ENCODE measurements around the gene FN1. TPM values are rescaled to one million over a fixed set of nuclear protein-coding genes. Genes with fewer than 3 reads are reported as not detected.

FN1 gene
- total RNA-seq, 4 donors from 2014 or later, result 89.1 to 312 (median 156) TPM

DNA sequence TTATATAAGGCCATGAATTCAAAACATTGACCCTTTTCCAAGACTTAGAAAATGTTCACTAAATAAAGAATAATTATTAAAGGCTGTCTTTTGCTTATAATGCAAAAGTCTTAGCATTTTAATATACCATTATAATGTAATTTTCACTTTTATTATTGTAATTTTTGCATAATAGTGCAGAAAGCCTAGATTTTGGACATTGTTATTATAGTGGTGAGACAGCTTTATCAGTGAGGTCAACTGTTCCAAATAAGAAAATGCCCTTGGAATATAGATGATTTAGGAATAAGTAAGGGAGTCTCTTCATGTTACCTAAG is 67.4 kb downstream of the FN1 start:
- H3K4me1 ChIP-seq, result no peaks in the 10 kb centered on the region
- no peak for DNase-seq
- no peaks in the 10 kb centered on the region for H3K27me3 ChIP-seq
- no peak overlapping the region for H3K27ac ChIP-seq
- intact Hi-C loops (cut with DNase I), result no loop called here
- TF ChIP-seq POLR2A (IDR thresholded peaks at IDR 0.05) (no peak), CTCF (IDR thresholded peaks at IDR 0.05) (no peak)
- no peaks in the 10 kb centered on the region for H3K9me3 ChIP-seq
- H3K36me3 ChIP-seq, result peaks cover 0 to 15% of the 10 kb centered on the region in 2 donors
- H3K4me3 ChIP-seq (replicated peaks in 1 of 3), result no peak overlapping the region

- Histone ChIP-seq H3K9me3 (no peaks in the 10 kb centered on the region), H3K4me3 (replicated peaks in 1 of 3) (no peak overlapping the region), H3K27ac (no peak overlapping the region), H3K27me3 (no peaks in the 10 kb centered on the region), H3K36me3 (peaks cover 0 to 15% of the 10 kb centered on the region in 2 donors), H3K4me1 (no peaks in the 10 kb centered on the region)
- no peak for DNase-seq
- intact Hi-C loops (cut with DNase I), result no loop called here
- no peak for TF ChIP-seq POLR2A (IDR thresholded peaks at IDR 0.05)
- TF ChIP-seq CTCF (IDR thresholded peaks at IDR 0.05), result no peak
- 87 to 94% methylated on average over 11 of the region's 11 CpGs for WGBS, 2 donors
Observed at GRCh38 chr2:215367662-215368492, 68.0 kb downstream of the FN1 start.

DNA sequence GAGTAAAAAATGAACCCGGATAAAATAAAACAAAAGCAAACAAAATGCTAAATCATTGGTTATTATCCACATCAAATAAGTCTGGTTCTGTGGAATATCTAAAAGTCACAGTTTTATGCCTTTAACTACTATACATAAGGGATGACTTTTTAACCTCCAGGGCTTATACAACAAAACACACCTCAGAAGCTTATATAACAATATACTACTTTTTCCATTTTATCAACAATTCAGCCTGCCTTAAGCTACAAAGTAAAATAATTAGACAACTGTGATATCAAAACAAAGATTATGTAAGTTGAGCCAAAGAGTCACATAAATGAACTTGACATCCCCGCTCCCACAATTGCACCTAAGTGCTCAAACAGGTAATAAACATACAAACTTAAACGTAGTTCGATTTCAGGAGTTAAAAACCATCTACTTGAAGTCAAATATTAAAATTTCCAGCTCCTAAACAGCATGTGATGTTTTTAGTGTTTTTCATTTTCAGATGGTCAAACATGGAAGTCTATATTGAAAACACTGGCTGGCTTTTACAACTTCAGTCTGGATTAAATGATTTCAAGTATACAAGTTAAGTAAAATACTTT is 69.3 kb downstream of the FN1 start:
- Histone ChIP-seq H3K36me3 (peaks cover 7 to 15% of the 10 kb centered on the region in 2 donors), H3K27me3 (no peaks in the 10 kb centered on the region), H3K4me3 (replicated peaks in 1 of 3) (no peak overlapping the region), H3K9me3 (no peaks in the 10 kb centered on the region), H3K27ac (no peak overlapping the region), H3K4me1 (no peaks in the 10 kb centered on the region)
- no peak for DNase-seq
- intact Hi-C loops (cut with DNase I), result no loop called here
- 92 to 96% methylated on average over 4 of the region's 4 CpGs for whole genome bisulfite sequencing, 2 donors
- TF ChIP-seq POLR2A (IDR thresholded peaks at IDR 0.05), result no peak

- no peak for DNase-seq
- intact Hi-C loops (cut with DNase I), result no loop called here
- Histone ChIP-seq H3K36me3 (peaks cover 7 to 15% of the 10 kb centered on the region in 2 donors), H3K4me3 (replicated peaks in 1 of 3) (no peak overlapping the region), H3K4me1 (no peaks in the 10 kb centered on the region), H3K27me3 (no peaks in the 10 kb centered on the region), H3K27ac (no peak overlapping the region), H3K9me3 (no peaks in the 10 kb centered on the region)
- 94% methylated on average over 4 of the region's 4 CpGs for WGBS, 2 donors
- no peak for TF ChIP-seq POLR2A (IDR thresholded peaks at IDR 0.05)
Observed at GRCh38 chr2:215365184-215365658, 70.6 kb downstream of the FN1 start.

- DNase-seq, result no peak
- H3K27me3 ChIP-seq, result no peaks in the 10 kb centered on the region
- H3K9me3 ChIP-seq, result no peaks in the 10 kb centered on the region
- H3K27ac ChIP-seq, result no peak overlapping the region
- TF ChIP-seq POLR2A (IDR thresholded peaks at IDR 0.05) (no peak), CTCF (IDR thresholded peaks at IDR 0.05) (no peak)
- WGBS, 2 donors, result 94 to 95% methylated on average over 10 of the region's 10 CpGs
- H3K4me1 ChIP-seq, result no peaks in the 10 kb centered on the region
- no peak overlapping the region for H3K4me3 ChIP-seq (replicated peaks in 1 of 3)
- intact Hi-C loops (cut with DNase I), result no loop called here
- H3K36me3 ChIP-seq, result peaks cover 7 to 15% of the 10 kb centered on the region in 2 donors
Observed at GRCh38 chr2:215364157-215365155, 71.4 kb downstream of the FN1 start.

Data from thyroid gland (tissue), 4 donors.